Measurements from ENCODE around the gene PDP2.

GRCh38 chr16:66910175-66910940, 30.0 kb downstream of the PDP2 start:
- no peak for TF ChIP-seq POLR2A (IDR thresholded peaks at IDR 0.05)
- no peak for TF ChIP-seq CTCF (IDR thresholded peaks at IDR 0.05)
- TF ChIP-seq EP300 (IDR thresholded peaks at IDR 0.05), result no peak
